Tibial artery (tissue), 4 donors: ENCODE measurements around the gene CCDC148.

Experiments used
- DNase-seq, 2 donors: peaks; one replicate each; pipeline ENCODE4 v3.0.0-alpha.2; 2019
- H3K27ac ChIP-seq, 2 donors: fragments of 200-600 bp; sonication (generic) in 1 of 2; 1 replicate in 1 of 2; 2 replicates in 1 of 2; pipeline ENCODE4 v1.5.1; 2018 to 2019; ENCODE audit warnings: mild to moderate bottlenecking in 1 of 2
- H3K27me3 ChIP-seq, 2 donors: fragments of 200-600 bp; sonication (generic) in 1 of 2; one replicate each; pipeline versions ENCODE4 v1.5.1 to v1.6.0; 2016 to 2019
- H3K36me3 ChIP-seq, 3 donors: fragments of 200-600 bp; sonication (generic) in 2 of 3; one replicate each; pipeline ENCODE4 v1.5.1; 2016 to 2019; ENCODE audit warnings: mild to moderate bottlenecking in 2 of 3
- H3K4me1 ChIP-seq, 4 donors: fragments of 200-600 bp; sonication (generic) in 2 of 4; 1 replicate in 3 of 4; 2 replicates in 1 of 4; pipeline ENCODE4 v1.5.1; 2016 to 2019
- H3K4me3 ChIP-seq, 2 donors: fragments of 200-600 bp; sonication (generic) in 1 of 2; 1 replicate in 1 of 2; 2 replicates in 1 of 2; pipeline ENCODE4 v1.5.1; 2018 to 2019; ENCODE audit warnings: mild to moderate bottlenecking in 2 of 2
- H3K9me3 ChIP-seq, 3 donors: fragments of 200-600 bp; sonication (generic) in 1 of 3; one replicate each; pipeline ENCODE4 v1.5.1; 2016 to 2019
- CTCF ChIP-seq, 2 experiments: fragments of 200-600 bp in 1 of 2; fragments of 450-650 bp in 1 of 2; IDR thresholded peaks; one replicate each; pipeline ENCODE4 v1.5.1; 2017 to 2019; ENCODE audit warnings: antibody characterized with exemption in 2 of 2, mild to moderate bottlenecking in 1 of 2, moderate library complexity in 1 of 2
- intact Hi-C: fragments of 100-400 bp; cut with DNase I; formaldehyde crosslinking; loops from one replicate; pipeline ENCODE4 v1.15.0; 2023; ENCODE audit warnings: low total_unique reads

Gene CCDC148

GRCh38 chr2:158129037-158129436 lies 327.5 kb downstream of the CCDC148 start:
- H3K27ac ChIP-seq, result no peak overlapping the region
- no peak for TF ChIP-seq CTCF (IDR thresholded peaks at IDR 0.05)
- no peaks in the 10 kb centered on the region for H3K27me3 ChIP-seq
- intact Hi-C loops, result no loop called here
- no peak overlapping the region for H3K4me3 ChIP-seq
- H3K36me3 ChIP-seq, result no peaks in the 10 kb centered on the region
- no peaks in the 10 kb centered on the region for H3K4me1 ChIP-seq
- no peaks in the 10 kb centered on the region for H3K9me3 ChIP-seq
- DNase-seq, result no peak

DNA sequence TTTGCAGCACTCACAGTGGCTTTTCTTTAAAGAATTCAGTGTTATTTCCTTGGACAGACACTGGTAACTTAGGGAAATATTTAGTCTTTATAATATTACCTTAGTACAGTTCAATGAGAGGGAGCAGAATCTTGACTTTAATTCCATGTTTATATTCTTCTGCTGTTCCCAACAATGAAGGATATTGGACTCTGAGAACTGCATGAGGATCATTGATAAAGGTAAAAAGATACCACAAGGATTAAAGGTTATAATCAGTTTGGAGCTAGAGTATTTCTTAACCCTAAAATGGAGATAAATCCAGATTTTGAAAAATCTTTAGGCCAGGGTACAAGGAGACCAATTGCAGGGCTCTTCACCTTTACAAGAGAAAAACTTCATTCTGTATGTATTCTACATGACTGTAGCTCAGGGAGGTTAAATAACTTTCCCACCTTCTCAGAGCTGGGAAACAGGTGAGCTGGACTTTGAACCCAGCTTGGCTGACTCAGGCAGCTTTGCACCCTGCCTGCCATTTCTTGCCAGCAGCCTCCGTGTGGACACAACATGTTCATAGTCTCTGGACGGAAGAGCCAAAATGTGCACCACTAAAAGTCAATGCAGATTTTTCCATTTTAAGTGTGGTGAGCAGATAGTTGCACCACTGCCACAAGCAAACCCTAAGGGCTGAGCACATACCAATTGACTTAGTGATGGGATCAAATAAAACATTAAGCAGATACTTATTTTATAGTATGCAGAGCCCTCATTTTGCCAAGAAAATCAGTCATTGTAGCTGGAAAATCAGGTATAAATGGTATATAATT lies 328.2 kb downstream of the CCDC148 start:
- TF ChIP-seq CTCF (IDR thresholded peaks at IDR 0.05), result no peak
- H3K36me3 ChIP-seq, result no peaks in the 10 kb centered on the region
- no peak for DNase-seq
- H3K4me1 ChIP-seq, result no peaks in the 10 kb centered on the region
- no peak overlapping the region for H3K27ac ChIP-seq
- H3K27me3 ChIP-seq, result no peaks in the 10 kb centered on the region
- intact Hi-C loops, result no loop called here
- H3K9me3 ChIP-seq, result no peaks in the 10 kb centered on the region
- H3K4me3 ChIP-seq, result no peak overlapping the region

- Histone ChIP-seq H3K4me1 (no peaks in the 10 kb centered on the region), H3K4me3 (no peak overlapping the region), H3K9me3 (no peaks in the 10 kb centered on the region), H3K27ac (no peak overlapping the region), H3K36me3 (no peaks in the 10 kb centered on the region), H3K27me3 (no peaks in the 10 kb centered on the region)
- intact Hi-C loops, result no loop called here
- no peak for DNase-seq
- TF ChIP-seq CTCF (IDR thresholded peaks at IDR 0.05), result no peak
These were observed 329.2 kb downstream of the CCDC148 start for GRCh38 chr2:158127380-158127804.

- H3K27ac ChIP-seq, result no peak overlapping the region
- no peaks in the 10 kb centered on the region for H3K4me1 ChIP-seq
- no peak overlapping the region for H3K4me3 ChIP-seq
- H3K9me3 ChIP-seq, result no peaks in the 10 kb centered on the region
- H3K36me3 ChIP-seq, result no peaks in the 10 kb centered on the region
- no peaks in the 10 kb centered on the region for H3K27me3 ChIP-seq
- no peak for TF ChIP-seq CTCF (IDR thresholded peaks at IDR 0.05)
- intact Hi-C loops, result no loop called here
- no peak for DNase-seq
These were observed 330.6 kb downstream of the CCDC148 start for GRCh38 chr2:158125756-158126498.

DNA sequence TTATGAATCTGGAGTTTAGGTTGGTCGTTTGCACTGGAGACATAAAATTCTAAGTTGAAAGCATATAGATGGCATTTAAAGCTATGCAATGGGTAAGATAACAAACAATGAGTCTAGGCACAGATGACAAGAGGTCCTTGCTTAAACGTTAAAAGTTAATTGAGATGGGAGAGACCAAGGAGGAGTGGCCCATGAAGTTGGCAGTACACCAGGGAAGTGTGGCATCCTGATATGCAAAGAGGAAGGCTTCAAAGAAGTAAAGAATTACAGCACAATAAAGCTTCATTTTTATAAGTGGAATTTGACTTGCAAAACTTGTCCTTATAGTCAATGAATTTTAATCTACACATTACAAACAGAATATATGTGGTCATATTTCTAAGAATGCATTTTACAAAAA lies 331.7 kb downstream of the CCDC148 start:
- H3K4me1 ChIP-seq, result no peaks in the 10 kb centered on the region
- no peak for DNase-seq
- no peak overlapping the region for H3K27ac ChIP-seq
- intact Hi-C loops, result no loop called here
- no peaks in the 10 kb centered on the region for H3K27me3 ChIP-seq
- H3K9me3 ChIP-seq, result no peaks in the 10 kb centered on the region
- no peak for TF ChIP-seq CTCF (IDR thresholded peaks at IDR 0.05)
- no peak overlapping the region for H3K4me3 ChIP-seq
- no peaks in the 10 kb centered on the region for H3K36me3 ChIP-seq
